ENCODE data around the gene HCAR3. TPM values are rescaled to one million over a fixed set of nuclear protein-coding genes. Genes with fewer than 3 reads are reported as not detected.
A peak's percentile ranks its signal among the peaks of the same experiment; 100 is the strongest.
"Not testable (repeated sequence)": the region's sequence is repeated elsewhere in the genome, so short reads cannot be mapped to it uniquely, and the experiment has no call there.

The HCAR3 gene
- total RNA-seq, 1 experiment from 2014 or later: 0.32 TPM

GRCh38 chr12:122703841-122704240 lies 12.8 kb downstream of the HCAR3 start:
- H3K4me3 Mint-ChIP-seq (ENCODE audit: unreplicated experiment); BruUV-seq (replicated peaks); CTCF ChIA-PET: not testable (repeated sequence)

GRCh38 chr12:122702890-122703611 lies 13.6 kb downstream of the HCAR3 start, which contains the start of gene HCAR2:
Gene HCAR2, minus strand, starts transcription at chr12:122703357. Its CDS starts 74 bp downstream, at chr12:122703283.
- H3K36me3 Mint-ChIP-seq (ENCODE audit: insufficient read depth, unreplicated experiment); H3K4me1 Mint-ChIP-seq (ENCODE audit: low read depth, unreplicated experiment); POLR2A ChIA-PET; H3K27ac Mint-ChIP-seq (ENCODE audit: unreplicated experiment); BruUV-seq (replicated peaks); H3K9me3 ChIP-seq; H3K9me3 Mint-ChIP-seq (ENCODE audit: unreplicated experiment); H3K4me1 ChIP-seq; intact Hi-C loops (cut with micrococcal nuclease; ENCODE audit: unreplicated experiment); H3K4me3 Mint-ChIP-seq (ENCODE audit: unreplicated experiment); H3K27me3 Mint-ChIP-seq (ENCODE audit: insufficient read depth, unreplicated experiment); CTCF ChIA-PET; H3K4me3 ChIP-seq (ENCODE audit: low read depth, low read length); DNase-seq; H3K27me3 ChIP-seq (replicated peaks; ENCODE audit: control insufficient read depth, insufficient read depth, low read length); H3K36me3 ChIP-seq (ENCODE audit: control insufficient read depth, insufficient read depth, low read length): not testable (repeated sequence)

More at GRCh38 chr12:122703841-122704240, 12.8 kb downstream of the HCAR3 start:
- H3K4me1 ChIP-seq; DNase-seq; H3K4me3 ChIP-seq (ENCODE audit: low read depth, low read length); H3K27ac Mint-ChIP-seq (ENCODE audit: unreplicated experiment); H3K4me1 Mint-ChIP-seq (ENCODE audit: low read depth, unreplicated experiment); POLR2A ChIA-PET; H3K36me3 Mint-ChIP-seq (ENCODE audit: insufficient read depth, unreplicated experiment); intact Hi-C loops (cut with micrococcal nuclease; ENCODE audit: unreplicated experiment); H3K27me3 ChIP-seq (replicated peaks; ENCODE audit: control insufficient read depth, insufficient read depth, low read length); H3K27me3 Mint-ChIP-seq (ENCODE audit: insufficient read depth, unreplicated experiment); H3K9me3 Mint-ChIP-seq (ENCODE audit: unreplicated experiment); H3K9me3 ChIP-seq; H3K36me3 ChIP-seq (ENCODE audit: control insufficient read depth, insufficient read depth, low read length): not testable (repeated sequence)

- H3K27me3 ChIP-seq (replicated peaks; ENCODE audit: control insufficient read depth, insufficient read depth, low read length); H3K27ac Mint-ChIP-seq (ENCODE audit: unreplicated experiment); intact Hi-C loops (cut with micrococcal nuclease; ENCODE audit: unreplicated experiment); CTCF ChIA-PET; H3K4me3 Mint-ChIP-seq (ENCODE audit: unreplicated experiment); H3K4me3 ChIP-seq (ENCODE audit: low read depth, low read length); BruUV-seq (replicated peaks); H3K36me3 Mint-ChIP-seq (ENCODE audit: insufficient read depth, unreplicated experiment); DNase-seq; H3K9me3 Mint-ChIP-seq (ENCODE audit: unreplicated experiment); H3K27me3 Mint-ChIP-seq (ENCODE audit: insufficient read depth, unreplicated experiment); H3K9me3 ChIP-seq; H3K36me3 ChIP-seq (ENCODE audit: control insufficient read depth, insufficient read depth, low read length); POLR2A ChIA-PET: not testable (repeated sequence)
- peaks cover 12% of the 10 kb centered on the region for H3K4me1 ChIP-seq
- peaks cover 18% of the 10 kb centered on the region for H3K4me1 Mint-ChIP-seq (ENCODE audit: low read depth, unreplicated experiment)
Measured at GRCh38 chr12:122701481-122701880, 15.1 kb downstream of the HCAR3 start.

GRCh38 chr12:122700038-122700710 lies 16.4 kb downstream of the HCAR3 start:
- H3K9me3 ChIP-seq; H3K4me3 Mint-ChIP-seq (ENCODE audit: unreplicated experiment); H3K27me3 ChIP-seq (replicated peaks; ENCODE audit: control insufficient read depth, insufficient read depth, low read length); H3K4me3 ChIP-seq (ENCODE audit: low read depth, low read length); intact Hi-C loops (cut with micrococcal nuclease; ENCODE audit: unreplicated experiment); H3K27ac Mint-ChIP-seq (ENCODE audit: unreplicated experiment); POLR2A ChIA-PET; CTCF ChIA-PET; H3K9me3 Mint-ChIP-seq (ENCODE audit: unreplicated experiment); H3K36me3 ChIP-seq (ENCODE audit: control insufficient read depth, insufficient read depth, low read length); BruUV-seq (replicated peaks); DNase-seq; H3K36me3 Mint-ChIP-seq (ENCODE audit: insufficient read depth, unreplicated experiment); H3K27me3 Mint-ChIP-seq (ENCODE audit: insufficient read depth, unreplicated experiment): not testable (repeated sequence)
- peaks cover 18% of the 10 kb centered on the region for H3K4me1 Mint-ChIP-seq (ENCODE audit: low read depth, unreplicated experiment)
- peaks cover 15% of the 10 kb centered on the region for H3K4me1 ChIP-seq

GRCh38 chr12:122696922-122697321 lies 19.7 kb downstream of the HCAR3 start:
- peaks cover 30% of the 10 kb centered on the region for H3K4me1 Mint-ChIP-seq (ENCODE audit: low read depth, unreplicated experiment)
- peak; percentile 38 to 50 for DNase-seq
- H3K4me3 ChIP-seq (ENCODE audit: low read depth, low read length); H3K9me3 ChIP-seq; H3K9me3 Mint-ChIP-seq (ENCODE audit: unreplicated experiment); H3K27me3 ChIP-seq (replicated peaks; ENCODE audit: control insufficient read depth, insufficient read depth, low read length); H3K36me3 Mint-ChIP-seq (ENCODE audit: insufficient read depth, unreplicated experiment); intact Hi-C loops (cut with micrococcal nuclease; ENCODE audit: unreplicated experiment); H3K27me3 Mint-ChIP-seq (ENCODE audit: insufficient read depth, unreplicated experiment); CTCF ChIA-PET; BruUV-seq (replicated peaks); H3K36me3 ChIP-seq (ENCODE audit: control insufficient read depth, insufficient read depth, low read length): not testable (repeated sequence)
- peaks cover 15% of the 10 kb centered on the region for H3K4me1 ChIP-seq
- POLR2A ChIA-PET: interaction anchor here (0.6 kb wide), 1 partner anchor 649 kb away, joined by 3 read pairs; no protein-coding TSS in a partner anchor
- peak overlapping the region; percentile 51 for H3K4me3 Mint-ChIP-seq (ENCODE audit: unreplicated experiment)
- H3K27ac Mint-ChIP-seq (ENCODE audit: unreplicated experiment): peak overlapping the region; percentile 36
